Measurements from ENCODE around the gene IL37.

Gene IL37

DNA sequence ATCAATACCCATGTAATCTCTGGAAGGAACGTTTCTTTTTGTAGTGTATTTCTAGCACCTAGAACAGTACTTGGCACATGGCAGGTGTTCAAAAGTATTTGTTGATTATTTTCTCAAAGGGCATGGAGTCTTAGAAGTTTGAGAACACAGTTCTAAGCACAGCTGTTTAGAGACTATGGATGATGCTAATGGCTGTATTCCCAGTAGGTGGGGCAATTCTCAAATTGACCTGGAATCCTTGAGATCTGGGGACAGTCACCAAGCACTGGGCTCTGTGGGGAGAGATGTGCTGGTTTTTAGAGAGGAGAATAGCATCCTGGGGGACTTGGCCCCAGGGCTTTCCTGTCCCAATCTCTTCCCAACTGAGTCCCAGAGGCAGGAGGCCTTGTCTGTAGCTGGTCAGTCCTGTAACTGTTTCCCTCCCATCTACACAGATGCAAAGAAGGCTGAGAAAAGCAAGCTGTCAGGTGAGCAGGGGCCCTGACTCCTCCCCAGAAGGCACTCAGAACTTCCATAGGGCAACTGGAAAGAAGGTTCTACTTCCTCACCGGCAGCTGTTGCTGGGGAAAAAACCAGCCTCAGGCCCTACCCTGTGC is 49.4 kb downstream of the IL37 start:
- DNase-seq (ENCODE audit: low spot score) = no peak

DNA sequence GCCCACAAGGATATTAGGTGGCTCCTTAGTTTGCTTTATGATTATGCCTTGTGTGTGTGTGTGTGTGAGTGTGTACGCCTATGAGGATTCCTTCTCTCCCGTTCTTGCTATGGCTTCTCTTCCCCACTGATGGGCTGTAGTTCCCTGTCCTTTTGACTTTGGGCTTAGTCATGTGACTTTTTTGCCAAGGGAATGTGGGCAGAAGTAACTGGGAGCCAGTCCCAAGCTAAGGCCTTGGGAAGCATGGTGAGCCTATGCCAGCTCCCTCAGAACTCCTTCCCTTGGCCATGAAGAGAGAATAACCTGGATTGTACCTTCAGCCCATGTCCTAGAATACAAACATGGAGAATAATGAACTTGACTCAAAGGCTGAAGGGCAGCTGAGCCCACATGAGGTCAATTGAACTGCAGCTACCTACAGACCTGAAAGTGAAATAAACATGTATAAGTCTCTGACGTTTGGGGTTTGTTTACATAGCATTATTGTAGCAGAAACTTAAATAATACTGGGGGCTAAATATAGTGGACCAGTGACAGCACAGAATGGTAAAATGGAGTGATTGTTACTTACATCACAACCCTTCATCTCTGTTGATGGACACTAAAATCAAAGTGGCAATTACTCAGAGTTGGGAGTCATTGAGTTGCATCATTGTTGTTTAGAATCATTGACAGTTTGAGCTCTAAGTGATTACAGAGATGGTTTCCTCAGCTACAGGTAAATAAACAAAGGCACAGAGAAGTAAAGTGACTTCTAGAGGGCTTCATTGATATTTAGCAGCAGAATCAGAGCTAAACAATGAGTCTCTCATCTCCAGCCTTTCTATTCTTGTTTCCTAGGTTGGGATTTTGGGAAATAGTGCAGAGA is 51.6 kb downstream of the IL37 start:
- no peak for DNase-seq (ENCODE audit: low spot score)

DNA sequence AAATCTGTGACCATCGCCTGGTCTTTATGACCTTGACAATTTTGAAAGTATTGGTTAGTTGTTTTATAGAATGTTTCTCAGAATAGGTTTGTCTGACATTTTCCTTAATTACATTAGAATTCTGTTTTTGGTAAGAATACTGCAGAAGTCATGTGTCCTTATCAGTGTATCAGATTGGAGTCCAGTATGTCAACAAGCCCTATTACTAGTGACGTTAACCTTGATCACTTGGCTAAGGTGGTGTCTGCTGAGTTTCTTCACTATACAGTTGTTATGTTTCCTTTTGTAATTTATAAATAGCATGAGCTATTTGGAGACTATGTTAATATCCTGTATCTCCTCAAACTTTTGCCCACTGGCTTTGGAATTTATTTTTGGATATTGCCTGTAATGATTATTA is 56.1 kb downstream of the IL37 start:
- DNase-seq (ENCODE audit: low spot score) = no peak
